Sigmoid colon (tissue), 7 donors: Measurements from ENCODE around the gene TMPRSS6. TPM values are rescaled to one million over a fixed set of nuclear protein-coding genes. Genes with fewer than 3 reads are reported as not detected.

ENCODE experiments used
- DNase-seq: peaks from one replicate; pipeline ENCODE4 v3.0.0-alpha.2; 2019
- H3K27ac ChIP-seq, 4 donors: fragments of 200-600 bp; sonication (generic); one replicate each; pipeline ENCODE4 v1.5.1; 2016 to 2019; ENCODE audit warnings: mild to moderate bottlenecking in 1 of 4
- H3K27me3 ChIP-seq, 3 donors: fragments of 200-600 bp; sonication (generic); one replicate each; pipeline ENCODE4 v1.5.1; 2019; ENCODE audit warnings: mild to moderate bottlenecking in 1 of 3
- H3K36me3 ChIP-seq, 4 donors: fragments of 200-600 bp; sonication (generic); one replicate each; pipeline ENCODE4 v1.5.1; 2016 to 2019
- H3K4me1 ChIP-seq, 4 donors: fragments of 200-600 bp; sonication (generic); one replicate each; pipeline ENCODE4 v1.5.1; 2017 to 2019
- H3K4me3 ChIP-seq, 4 donors: fragments of 200-600 bp; sonication (generic); one replicate each; pipeline ENCODE4 v1.5.1; 2017 to 2019; ENCODE audit warnings: mild to moderate bottlenecking in 2 of 4, moderate library complexity in 1 of 4
- H3K9me3 ChIP-seq, 4 donors: fragments of 200-600 bp in 3 of 4; sonication (generic) in 3 of 4; one replicate each; pipeline versions ENCODE4 v1.5.1 to v1.6.1; 2013 to 2019
- CTCF ChIP-seq, 4 experiments: fragments of 450-650 bp in 3 of 4; fragments of 200-600 bp in 1 of 4; IDR thresholded peaks; one replicate each; pipeline ENCODE4 v1.5.1; 2016 to 2019; ENCODE audit warnings: antibody characterized with exemption in 4 of 4, mild to moderate bottlenecking in 3 of 4, moderate library complexity in 2 of 4
- EP300 ChIP-seq, 4 donors: sonication (generic); formaldehyde crosslinking; IDR thresholded peaks; one replicate each; pipeline ENCODE4 v1.6.1; 2017; ENCODE audit warnings: antibody characterized with exemption in 4 of 4
- POLR2A ChIP-seq, 2 donors: fragments of 450-650 bp; IDR thresholded peaks; one replicate each; pipeline ENCODE4 v1.6.1; 2016; ENCODE audit warnings: antibody characterized with exemption in 2 of 2, mild to moderate bottlenecking in 2 of 2, moderate library complexity in 2 of 2
- POLR2AphosphoS5 ChIP-seq, 4 donors: sonication (generic); formaldehyde crosslinking; IDR thresholded peaks; one replicate each; pipeline ENCODE4 v1.6.1; 2017; ENCODE audit warnings: antibody characterized with exemption in 4 of 4
- WGBS, 2 donors: extraction: QIAGEN DNeasy Blood & Tissue Kit; methylation state at CpG; one replicate each; pipeline ENCODE4 v1.1.7; 2013; 5-methylcytosine and 5-hydroxymethylcytosine counted together
- intact Hi-C: fragments of 100-400 bp; cut with DNase I; formaldehyde crosslinking; loops from one replicate; pipeline ENCODE4 v1.15.1; 2023
- polyA plus RNA-seq, 3 donors: library from polyadenylated mRNA; stranded (reverse); fragments of 200-250 nt; gene quantifications; one replicate each; pipeline ENCODE4 v1.2.3, GENCODE V29; 2013
- total RNA-seq, 4 donors: library from RNA; depleted of rRNA; stranded (reverse); fragments of >200 nt; gene quantifications; one replicate each; pipeline ENCODE4 v1.1.0, GENCODE V29; 2016
- donor health status: healthy with polysubstance abuse.
- donor health status: Bipolar disorder and iron deficiency.
- donor health status: healthy.

TMPRSS6 gene
- total and polyA plus RNA-seq, 7 donors = 0.79 to 1.8 TPM; not detected in 5

DNA sequence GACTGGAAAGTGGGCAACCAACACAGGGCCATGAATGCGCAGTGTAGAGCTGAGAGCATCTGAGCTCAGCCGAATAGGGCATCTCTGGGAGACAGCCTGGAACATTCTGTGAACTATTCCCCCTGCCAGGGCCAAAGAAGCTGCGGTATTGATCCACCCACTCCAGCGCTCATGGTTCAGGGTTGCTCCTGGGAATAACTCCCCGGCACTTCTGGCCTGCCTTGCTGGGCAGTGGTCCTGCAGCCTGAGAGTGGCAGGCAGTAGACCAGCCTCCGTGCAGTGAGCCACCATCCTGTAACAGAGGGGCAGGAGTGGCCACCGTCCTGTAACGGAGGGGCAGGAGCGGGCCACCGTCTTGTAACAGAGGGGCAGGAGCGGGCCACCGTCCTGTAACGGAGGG is 12.2 kb downstream of the TMPRSS6 start:
- 83 to 88% methylated on average over 13 of the region's 13 CpGs for WGBS, 2 donors
- H3K27ac ChIP-seq = no peak overlapping the region
- no peak for DNase-seq
- intact Hi-C loops = no loop called here
- H3K27me3 ChIP-seq = peaks cover 0 to 41% (median 23%) of the 10 kb centered on the region in 3 donors
- no peaks in the 10 kb centered on the region for H3K36me3 ChIP-seq
- no peaks in the 10 kb centered on the region for H3K4me1 ChIP-seq
- no peaks in the 10 kb centered on the region for H3K9me3 ChIP-seq
- TF ChIP-seq POLR2A (IDR thresholded peaks at IDR 0.05) = no peak
- no peak for TF ChIP-seq POLR2AphosphoS5 (IDR thresholded peaks at IDR 0.05)
- no peak for TF ChIP-seq CTCF (IDR thresholded peaks at IDR 0.05)
- TF ChIP-seq EP300 (IDR thresholded peaks at IDR 0.05) = no peak
- no peak overlapping the region for H3K4me3 ChIP-seq

- WGBS, 2 donors = 76 to 79% methylated on average over 11 of the region's 11 CpGs
- H3K4me3 ChIP-seq = no peak overlapping the region
- intact Hi-C loops = no loop called here
- no peaks in the 10 kb centered on the region for H3K9me3 ChIP-seq
- no peaks in the 10 kb centered on the region for H3K36me3 ChIP-seq
- TF ChIP-seq POLR2AphosphoS5 (IDR thresholded peaks at IDR 0.05) (no peak), CTCF (IDR thresholded peaks at IDR 0.05) (no peak), EP300 (IDR thresholded peaks at IDR 0.05) (no peak), POLR2A (IDR thresholded peaks at IDR 0.05) (no peak)
- peaks cover 0 to 41% (median 26%) of the 10 kb centered on the region in 3 donors for H3K27me3 ChIP-seq
- H3K27ac ChIP-seq = no peak overlapping the region
- H3K4me1 ChIP-seq = no peaks in the 10 kb centered on the region
- no peak for DNase-seq
These were observed 14.4 kb downstream of the TMPRSS6 start for GRCh38 chr22:37095113-37095512.

- H3K4me3 ChIP-seq = no peak overlapping the region
- TF ChIP-seq POLR2A (IDR thresholded peaks at IDR 0.05) (no peak), CTCF (IDR thresholded peaks at IDR 0.05) (no peak), EP300 (IDR thresholded peaks at IDR 0.05) (no peak), POLR2AphosphoS5 (IDR thresholded peaks at IDR 0.05) (no peak)
- intact Hi-C loops = no loop called here
- H3K27me3 ChIP-seq = peaks cover 0 to 41% (median 33%) of the 10 kb centered on the region in 3 donors
- no peaks in the 10 kb centered on the region for H3K36me3 ChIP-seq
- no peaks in the 10 kb centered on the region for H3K4me1 ChIP-seq
- no peaks in the 10 kb centered on the region for H3K9me3 ChIP-seq
- WGBS, 2 donors = 23 to 58% methylated on average over 1 of the region's 1 CpG
- no peak for DNase-seq
- no peak overlapping the region for H3K27ac ChIP-seq
These were observed 15.3 kb downstream of the TMPRSS6 start for GRCh38 chr22:37094239-37094638.

GRCh38 chr22:37092997-37093396 is 16.5 kb downstream of the TMPRSS6 start:
- no peaks in the 10 kb centered on the region for H3K9me3 ChIP-seq
- no peak overlapping the region for H3K27ac ChIP-seq
- no peaks in the 10 kb centered on the region for H3K4me1 ChIP-seq
- no peak for TF ChIP-seq CTCF (IDR thresholded peaks at IDR 0.05)
- no peak for TF ChIP-seq POLR2A (IDR thresholded peaks at IDR 0.05)
- no peak for TF ChIP-seq POLR2AphosphoS5 (IDR thresholded peaks at IDR 0.05)
- TF ChIP-seq EP300 (IDR thresholded peaks at IDR 0.05) = no peak
- no peak overlapping the region for H3K4me3 ChIP-seq
- no peaks in the 10 kb centered on the region for H3K36me3 ChIP-seq
- peaks cover 0 to 44% (median 42%) of the 10 kb centered on the region in 3 donors for H3K27me3 ChIP-seq
- DNase-seq = no peak
- 70% methylated on average over 6 of the region's 6 CpGs for WGBS, 2 donors
- intact Hi-C loops = no loop called here

DNA sequence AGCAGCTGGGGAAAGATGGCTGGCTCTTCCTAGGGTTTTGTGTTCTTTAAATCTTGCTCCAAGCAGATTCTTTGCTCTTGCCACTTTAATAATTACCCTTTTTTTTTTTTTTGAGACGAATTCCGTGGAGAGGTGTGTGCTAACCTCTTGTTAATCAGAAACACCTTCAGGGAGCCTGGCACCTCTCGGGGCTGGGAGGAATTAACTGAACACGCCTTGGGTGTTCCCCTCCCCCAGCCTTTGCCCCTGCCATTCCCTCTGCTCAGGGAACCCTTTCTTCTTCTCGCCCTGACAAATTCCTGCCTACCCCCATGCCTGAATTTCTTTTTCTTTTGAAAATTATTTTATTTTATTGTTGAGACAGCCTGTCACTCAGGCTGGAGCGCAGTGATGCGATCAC is 17.5 kb downstream of the TMPRSS6 start:
- intact Hi-C loops = no loop called here
- Histone ChIP-seq H3K4me3 (no peak overlapping the region), H3K27me3 (peaks cover 0 to 46% (median 37%) of the 10 kb centered on the region in 3 donors), H3K36me3 (no peaks in the 10 kb centered on the region), H3K9me3 (no peaks in the 10 kb centered on the region), H3K27ac (no peak overlapping the region), H3K4me1 (no peaks in the 10 kb centered on the region)
- WGBS, 2 donors = 54 to 84% methylated on average over 7 of the region's 7 CpGs
- TF ChIP-seq POLR2AphosphoS5 (IDR thresholded peaks at IDR 0.05) (no peak), POLR2A (IDR thresholded peaks at IDR 0.05) (no peak), EP300 (IDR thresholded peaks at IDR 0.05) (no peak), CTCF (IDR thresholded peaks at IDR 0.05) (no peak)
- no peak for DNase-seq
